ENCODE measurements around the gene ITIH3. TPM values are rescaled to one million over a fixed set of nuclear protein-coding genes. Genes with fewer than 3 reads are reported as not detected.

ITIH3 gene
- total and polyA plus RNA-seq, 4 donors = 507 to 1,326 (median 909) TPM

- Histone ChIP-seq H3K4me3 (ENCODE audit: low read depth in 1 of 3, low read length in 3 of 3) (no peak overlapping the region), H3K27ac (ENCODE audit: low read depth in 1 of 2, low read length in 2 of 2) (peak overlapping the region in 1 of 2 donors; percentile 30), H3K9me3 (ENCODE audit: control insufficient read depth in 4 of 4, low read length in 3 of 4) (no peaks in the 10 kb centered on the region), H3K4me1 (ENCODE audit: control insufficient read depth in 4 of 4, insufficient read depth in 4 of 4, low read length in 3 of 4) (peaks cover 11 to 55% (median 32%) of the 10 kb centered on the region in 4 donors), H3K27me3 (ENCODE audit: control insufficient read depth in 4 of 4, insufficient read depth in 4 of 4, low read length in 3 of 4) (no peaks in the 10 kb centered on the region), H3K36me3 (ENCODE audit: control insufficient read depth in 4 of 4, insufficient read depth in 3 of 4, low read depth in 1 of 4, low read length in 3 of 4) (peaks cover 0 to 5% (median 2%) of the 10 kb centered on the region in 4 donors), H3K9ac (ENCODE audit: low read depth in 1 of 2, low read length in 2 of 2) (no peak overlapping the region)
- 92% methylated on average over 8 of the region's 8 CpGs for WGBS
- DNase-seq (ENCODE audit: low spot score) = no peak
- TF ChIP-seq HNF4A (conservative IDR thresholded peaks at IDR 0.05) = no peak
Observed at GRCh38 chr3:52838561-52839267, 44.1 kb downstream of the ITIH3 start.

- H3K4me3 ChIP-seq (ENCODE audit: low read depth in 1 of 3, low read length in 3 of 3) = no peak overlapping the region
- H3K36me3 ChIP-seq (ENCODE audit: control insufficient read depth in 4 of 4, insufficient read depth in 3 of 4, low read depth in 1 of 4, low read length in 3 of 4) = peaks cover 0 to 5% (median 2%) of the 10 kb centered on the region in 4 donors
- DNase-seq (ENCODE audit: low spot score) = no peak
- no peak overlapping the region for H3K9ac ChIP-seq (ENCODE audit: low read depth in 1 of 2, low read length in 2 of 2)
- H3K27ac ChIP-seq (ENCODE audit: low read depth in 1 of 2, low read length in 2 of 2) = peak overlapping the region in 1 of 2 donors; percentile 30
- H3K4me1 ChIP-seq (ENCODE audit: control insufficient read depth in 4 of 4, insufficient read depth in 4 of 4, low read length in 3 of 4) = peaks cover 8 to 55% (median 34%) of the 10 kb centered on the region in 4 donors
- WGBS = 86% methylated on average over 2 of the region's 2 CpGs
- H3K9me3 ChIP-seq (ENCODE audit: control insufficient read depth in 4 of 4, low read length in 3 of 4) = no peaks in the 10 kb centered on the region
- TF ChIP-seq SP1 (IDR thresholded peaks at IDR 0.05) (no peak), JUND (IDR thresholded peaks at IDR 0.05) (no peak), YY1 (IDR thresholded peaks at IDR 0.05) (no peak)
- no peaks in the 10 kb centered on the region for H3K27me3 ChIP-seq (ENCODE audit: control insufficient read depth in 4 of 4, insufficient read depth in 4 of 4, low read length in 3 of 4)
Observed at GRCh38 chr3:52839268-52839575, 44.6 kb downstream of the ITIH3 start.

GRCh38 chr3:52839892-52840545 lies 45.4 kb downstream of the ITIH3 start:
- Histone ChIP-seq H3K4me1 (ENCODE audit: control insufficient read depth in 4 of 4, insufficient read depth in 4 of 4, low read length in 3 of 4) (peaks cover 6 to 48% (median 32%) of the 10 kb centered on the region in 4 donors), H3K9me3 (ENCODE audit: control insufficient read depth in 4 of 4, low read length in 3 of 4) (no peaks in the 10 kb centered on the region), H3K9ac (ENCODE audit: low read depth in 1 of 2, low read length in 2 of 2) (no peak overlapping the region), H3K4me3 (ENCODE audit: low read depth in 1 of 3, low read length in 3 of 3) (no peak overlapping the region), H3K27me3 (ENCODE audit: control insufficient read depth in 4 of 4, insufficient read depth in 4 of 4, low read length in 3 of 4) (no peaks in the 10 kb centered on the region), H3K27ac (ENCODE audit: low read depth in 1 of 2, low read length in 2 of 2) (peak overlapping the region; percentile 38 to 66), H3K36me3 (ENCODE audit: control insufficient read depth in 4 of 4, insufficient read depth in 3 of 4, low read depth in 1 of 4, low read length in 3 of 4) (peaks cover 0 to 5% (median 2%) of the 10 kb centered on the region in 4 donors)
- whole genome bisulfite sequencing = 70% methylated on average over 23 of the region's 23 CpGs
- no peak for DNase-seq (ENCODE audit: low spot score)
- TF ChIP-seq HNF4A (conservative IDR thresholded peaks at IDR 0.05) = peak; percentile 25 to 44
- no peak for TF ChIP-seq NR2F2 (IDR thresholded peaks at IDR 0.05)
- TF ChIP-seq YY1 (IDR thresholded peaks at IDR 0.05) = peak; percentile 54

GRCh38 chr3:52841211-52841980 lies 46.8 kb downstream of the ITIH3 start:
- no peak for DNase-seq (ENCODE audit: low spot score)
- H3K4me1 ChIP-seq (ENCODE audit: control insufficient read depth in 4 of 4, insufficient read depth in 4 of 4, low read length in 3 of 4) = peaks cover 5 to 51% (median 33%) of the 10 kb centered on the region in 4 donors
- no peak overlapping the region for H3K9ac ChIP-seq (ENCODE audit: low read depth in 1 of 2, low read length in 2 of 2)
- no peak overlapping the region for H3K4me3 ChIP-seq (ENCODE audit: low read depth in 1 of 3, low read length in 3 of 3)
- WGBS = 95% methylated on average over 12 of the region's 12 CpGs
- H3K36me3 ChIP-seq (ENCODE audit: control insufficient read depth in 4 of 4, insufficient read depth in 3 of 4, low read depth in 1 of 4, low read length in 3 of 4) = peaks cover 0 to 3% (median 2%) of the 10 kb centered on the region in 4 donors
- TF ChIP-seq TAF1 (conservative IDR thresholded peaks at IDR 0.05) (no peak), HNF4A (conservative IDR thresholded peaks at IDR 0.05) (peak in 1 of 2 donors; percentile 43), NR2F2 (IDR thresholded peaks at IDR 0.05) (no peak), GABPA (IDR thresholded peaks at IDR 0.05 in 1 of 2, conservative IDR thresholded peaks at IDR 0.05 in 1 of 2) (no peak), EGR1 (IDR thresholded peaks at IDR 0.05; ENCODE audit: low read depth in 2 of 2) (no peak)
- no peaks in the 10 kb centered on the region for H3K9me3 ChIP-seq (ENCODE audit: control insufficient read depth in 4 of 4, low read length in 3 of 4)
- peak overlapping the region; percentile 91 to 97 for H3K27ac ChIP-seq (ENCODE audit: low read depth in 1 of 2, low read length in 2 of 2)
- H3K27me3 ChIP-seq (ENCODE audit: control insufficient read depth in 4 of 4, insufficient read depth in 4 of 4, low read length in 3 of 4) = no peaks in the 10 kb centered on the region
